ENCODE data around the gene PNCK. TPM values are rescaled to one million over a fixed set of nuclear protein-coding genes. Genes with fewer than 3 reads are reported as not detected.

Gene PNCK
- total and polyA plus RNA-seq, 12 donors, result 2.0 to 15.6 (median 5.7) TPM

- Histone ChIP-seq H3K36me3 (peaks cover 0 to 95% (median 8%) of the 10 kb centered on the region in 9 donors), H3K27me3 (no peaks in the 10 kb centered on the region), H3K4me1 (peaks cover 0 to 6% (median under 1%) of the 10 kb centered on the region in 9 donors), H3K4me3 (no peak overlapping the region), H3K9me3 (no peaks in the 10 kb centered on the region), H3K27ac (no peak overlapping the region)
- DNase-seq, result no peak
- no peak for ATAC-seq
- 96 to 99% methylated on average over 9 of the region's 9 CpGs for WGBS, 2 donors
- intact Hi-C loops (cut with DNase I), result no loop called here
- TF ChIP-seq, protein P1, sequence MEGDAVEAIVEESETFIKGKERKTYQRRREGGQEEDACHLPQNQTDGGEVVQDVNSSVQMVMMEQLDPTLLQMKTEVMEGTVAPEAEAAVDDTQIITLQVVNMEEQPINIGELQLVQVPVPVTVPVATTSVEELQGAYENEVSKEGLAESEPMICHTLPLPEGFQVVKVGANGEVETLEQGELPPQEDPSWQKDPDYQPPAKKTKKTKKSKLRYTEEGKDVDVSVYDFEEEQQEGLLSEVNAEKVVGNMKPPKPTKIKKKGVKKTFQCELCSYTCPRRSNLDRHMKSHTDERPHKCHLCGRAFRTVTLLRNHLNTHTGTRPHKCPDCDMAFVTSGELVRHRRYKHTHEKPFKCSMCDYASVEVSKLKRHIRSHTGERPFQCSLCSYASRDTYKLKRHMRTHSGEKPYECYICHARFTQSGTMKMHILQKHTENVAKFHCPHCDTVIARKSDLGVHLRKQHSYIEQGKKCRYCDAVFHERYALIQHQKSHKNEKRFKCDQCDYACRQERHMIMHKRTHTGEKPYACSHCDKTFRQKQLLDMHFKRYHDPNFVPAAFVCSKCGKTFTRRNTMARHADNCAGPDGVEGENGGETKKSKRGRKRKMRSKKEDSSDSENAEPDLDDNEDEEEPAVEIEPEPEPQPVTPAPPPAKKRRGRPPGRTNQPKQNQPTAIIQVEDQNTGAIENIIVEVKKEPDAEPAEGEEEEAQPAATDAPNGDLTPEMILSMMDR (IDR thresholded peaks at IDR 0.05), result no peak
These were observed 43.8 kb upstream of the PNCK start for GRCh38 chrX:153717445-153717844.

DNA sequence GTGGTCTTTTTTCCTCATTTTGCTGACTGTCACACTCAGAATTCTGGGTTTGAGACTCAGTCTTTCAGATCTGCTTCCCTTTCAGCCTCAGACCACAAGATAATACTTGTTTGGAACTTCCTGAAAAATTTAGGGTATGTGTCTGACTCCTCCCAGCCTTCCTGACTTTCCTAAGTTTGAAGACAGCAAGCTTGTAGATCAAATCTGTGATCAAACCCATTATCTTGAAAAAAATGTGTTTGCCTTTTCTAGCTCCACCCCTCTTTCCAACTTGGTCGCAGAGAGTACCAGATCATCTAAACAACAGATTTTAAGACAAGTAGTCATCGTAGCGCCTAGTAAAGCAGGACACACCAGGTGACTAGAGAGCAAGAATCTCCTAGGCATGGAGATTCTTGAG, 40.6 kb upstream of the PNCK start:
- no peak for ATAC-seq
- TF ChIP-seq, protein P1 (IDR thresholded peaks at IDR 0.05), result no peak
- H3K4me1 ChIP-seq, result peaks cover 0 to 5% (median 0%) of the 10 kb centered on the region in 9 donors
- WGBS, 2 donors, result 88 to 91% methylated on average over 3 of the region's 3 CpGs
- intact Hi-C loops (cut with DNase I), result no loop called here
- no peaks in the 10 kb centered on the region for H3K9me3 ChIP-seq
- no peak for DNase-seq
- H3K4me3 ChIP-seq, result no peak overlapping the region
- no peaks in the 10 kb centered on the region for H3K27me3 ChIP-seq
- no peak overlapping the region for H3K27ac ChIP-seq
- H3K36me3 ChIP-seq, result peaks cover 0 to 95% (median 8%) of the 10 kb centered on the region in 9 donors

GRCh38 chrX:153709726-153710674, 36.4 kb upstream of the PNCK start:
- intact Hi-C loops (cut with DNase I), result loop anchor here in 1 of 10 donors (5.0 kb wide), 1 partner anchor 113 kb away; the partner anchor contains the start of gene CCNQ
- peak in 2 of 8 donors; percentile 9 to 14 for ATAC-seq
- TF ChIP-seq, protein P1 (IDR thresholded peaks at IDR 0.05), result no peak
- H3K4me3 ChIP-seq, result no peak overlapping the region
- peaks cover 0 to 24% (median 0%) of the 10 kb centered on the region in 9 donors for H3K4me1 ChIP-seq
- no peaks in the 10 kb centered on the region for H3K9me3 ChIP-seq
- peaks cover 0 to 7% (median 0%) of the 10 kb centered on the region in 7 donors for H3K27me3 ChIP-seq
- no peak for DNase-seq
- H3K27ac ChIP-seq, result no peak overlapping the region
- H3K36me3 ChIP-seq, result peaks cover 0 to 60% (median 5%) of the 10 kb centered on the region in 9 donors
- 77 to 78% methylated on average over 27 of the region's 27 CpGs for WGBS, 2 donors

- WGBS, 2 donors, result 16 to 26% methylated on average over 13 of the region's 13 CpGs
- no peak overlapping the region for H3K4me3 ChIP-seq
- no peaks in the 10 kb centered on the region for H3K9me3 ChIP-seq
- peak; percentile 53 to 75 (median 68) for ATAC-seq
- H3K27ac ChIP-seq, result no peak overlapping the region
- TF ChIP-seq, protein P1 (IDR thresholded peaks at IDR 0.05), result peak; percentile 26 to 69 (median 62)
- peaks cover 0 to 39% (median under 1%) of the 10 kb centered on the region in 9 donors for H3K4me1 ChIP-seq
- peaks cover 0 to 7% (median 0%) of the 10 kb centered on the region in 7 donors for H3K27me3 ChIP-seq
- peaks cover 0 to 57% (median 0%) of the 10 kb centered on the region in 9 donors for H3K36me3 ChIP-seq
- DNase-seq, result peak; percentile 53 to 60
- intact Hi-C loops (cut with DNase I), result loop anchor here in 1 of 10 donors (5.0 kb wide), 1 partner anchor 111 kb away; the partner anchor contains the start of gene CCNQ
These were observed 34.8 kb upstream of the PNCK start for GRCh38 chrX:153708415-153708814.

Data from heart right ventricle (tissue), 16 donors.